Colonic mucosa (tissue), 4 donors: ENCODE data around the gene AUNIP. TPM values are rescaled to one million over a fixed set of nuclear protein-coding genes. Genes with fewer than 3 reads are reported as not detected.

Source experiments
- DNase-seq: peaks from one replicate; pipeline ENCODE4 v3.0.0-alpha.2; 2020
- H3K27ac ChIP-seq: fragments of 200-600 bp; one replicate; pipeline ENCODE4 v1.8.0; 2021
- H3K27me3 ChIP-seq: fragments of 200-600 bp; one replicate; pipeline ENCODE4 v1.8.0; 2021
- H3K36me3 ChIP-seq: fragments of 200-600 bp; one replicate; pipeline ENCODE4 v1.8.0; 2021
- H3K4me1 ChIP-seq: fragments of 200-600 bp; one replicate; pipeline ENCODE4 v1.8.0; 2021; ENCODE audit warnings: mild to moderate bottlenecking
- H3K4me3 ChIP-seq: fragments of 200-600 bp; one replicate; pipeline ENCODE4 v1.8.0; 2021
- H3K9ac ChIP-seq, 2 donors: one replicate each; pipeline ENCODE4 v1.7.0; 2013; ENCODE audit warnings: control low read depth in 2 of 2, low read depth in 2 of 2, low read length in 2 of 2
- H3K9me3 ChIP-seq: fragments of 200-600 bp; one replicate; pipeline ENCODE4 v1.8.0; 2021
- intact Hi-C: fragments of 100-400 bp; cut with DNase I; formaldehyde crosslinking; loops from one replicate; pipeline ENCODE4 v1.14.1; 2022
- total RNA-seq, 2 donors: library from RNA; stranded (reverse); fragmentation: NEBNext Ultra II Directional in 1 of 2; extraction: Animal tissue kit (Norgen Biotek cat#: 25700) in 1 of 2; gene quantifications; one replicate each; pipeline ENCODE4 v1.2.1, GENCODE V29; 2021
- TF ChIP-seq, protein P1 (sequence below): fragments of 200-600 bp; IDR thresholded peaks from one replicate; pipeline ENCODE4 v1.8.0; 2022; ENCODE audit warnings: antibody characterized with exemption, mild to moderate bottlenecking
- donor health status: healthy.
- donor health status: DM: no; HTN: no; CAD: no.
- donor health status: DM: no; HTN: no; CAD: no.

Gene AUNIP
- total RNA-seq, 2 donors from 2014 or later = 1.2 to 4.8 TPM

DNA sequence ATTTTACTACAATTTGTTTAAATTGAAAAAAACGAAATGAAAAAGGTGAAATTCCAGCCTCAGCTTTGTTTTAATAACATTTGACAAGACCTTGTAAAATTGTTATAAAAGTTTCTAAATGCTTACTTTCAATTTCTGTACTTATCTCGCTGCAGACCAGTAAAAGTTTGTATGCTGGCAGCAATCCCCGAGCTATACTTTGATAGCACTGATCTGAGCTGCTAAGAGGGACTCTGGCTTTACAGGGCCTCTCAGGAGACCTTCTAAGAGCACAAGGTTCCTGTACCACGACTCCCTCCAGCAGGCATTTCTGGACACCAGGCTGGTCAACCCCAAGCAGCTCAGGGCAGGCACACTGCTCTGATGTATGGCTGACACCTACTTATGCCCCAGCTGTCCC lies 33.9 kb upstream of the AUNIP start:
- H3K9ac ChIP-seq = no peak overlapping the region
- H3K27ac ChIP-seq = peak overlapping the region; percentile 14
- H3K4me3 ChIP-seq = no peak overlapping the region
- intact Hi-C loops = no loop called here
- DNase-seq = no peak
- H3K4me1 ChIP-seq = peaks cover 5% of the 10 kb centered on the region
- H3K36me3 ChIP-seq = no peaks in the 10 kb centered on the region
- no peaks in the 10 kb centered on the region for H3K9me3 ChIP-seq
- no peaks in the 10 kb centered on the region for H3K27me3 ChIP-seq
- TF ChIP-seq, protein P1, sequence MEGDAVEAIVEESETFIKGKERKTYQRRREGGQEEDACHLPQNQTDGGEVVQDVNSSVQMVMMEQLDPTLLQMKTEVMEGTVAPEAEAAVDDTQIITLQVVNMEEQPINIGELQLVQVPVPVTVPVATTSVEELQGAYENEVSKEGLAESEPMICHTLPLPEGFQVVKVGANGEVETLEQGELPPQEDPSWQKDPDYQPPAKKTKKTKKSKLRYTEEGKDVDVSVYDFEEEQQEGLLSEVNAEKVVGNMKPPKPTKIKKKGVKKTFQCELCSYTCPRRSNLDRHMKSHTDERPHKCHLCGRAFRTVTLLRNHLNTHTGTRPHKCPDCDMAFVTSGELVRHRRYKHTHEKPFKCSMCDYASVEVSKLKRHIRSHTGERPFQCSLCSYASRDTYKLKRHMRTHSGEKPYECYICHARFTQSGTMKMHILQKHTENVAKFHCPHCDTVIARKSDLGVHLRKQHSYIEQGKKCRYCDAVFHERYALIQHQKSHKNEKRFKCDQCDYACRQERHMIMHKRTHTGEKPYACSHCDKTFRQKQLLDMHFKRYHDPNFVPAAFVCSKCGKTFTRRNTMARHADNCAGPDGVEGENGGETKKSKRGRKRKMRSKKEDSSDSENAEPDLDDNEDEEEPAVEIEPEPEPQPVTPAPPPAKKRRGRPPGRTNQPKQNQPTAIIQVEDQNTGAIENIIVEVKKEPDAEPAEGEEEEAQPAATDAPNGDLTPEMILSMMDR = no peak

DNA sequence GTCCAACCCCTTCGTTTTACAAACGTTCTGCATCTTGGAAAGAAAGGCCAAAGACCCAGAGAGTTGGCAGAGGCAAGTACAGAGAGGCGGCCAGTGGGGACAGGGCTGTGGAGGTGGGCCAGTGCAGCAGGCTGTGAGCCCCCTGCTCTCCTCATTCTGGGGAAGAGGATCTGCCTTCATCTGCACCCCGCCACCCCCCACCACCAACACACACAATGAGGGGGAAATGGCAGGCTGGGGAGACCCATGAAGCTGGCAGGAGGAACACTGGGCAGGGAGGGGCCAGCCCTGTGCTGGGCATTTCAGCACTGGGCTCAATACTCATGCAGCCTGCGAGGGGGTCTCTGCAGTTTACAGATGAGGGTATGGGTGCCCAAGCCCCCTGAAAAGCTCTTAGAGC lies 32.3 kb upstream of the AUNIP start:
- no peak overlapping the region for H3K9ac ChIP-seq
- no peak for DNase-seq
- H3K27me3 ChIP-seq = no peaks in the 10 kb centered on the region
- H3K36me3 ChIP-seq = no peaks in the 10 kb centered on the region
- H3K9me3 ChIP-seq = no peaks in the 10 kb centered on the region
- TF ChIP-seq, protein P1 = no peak
- intact Hi-C loops = no loop called here
- peak overlapping the region; percentile 33 for H3K27ac ChIP-seq
- H3K4me1 ChIP-seq = peaks cover 5% of the 10 kb centered on the region
- H3K4me3 ChIP-seq = no peak overlapping the region

DNA sequence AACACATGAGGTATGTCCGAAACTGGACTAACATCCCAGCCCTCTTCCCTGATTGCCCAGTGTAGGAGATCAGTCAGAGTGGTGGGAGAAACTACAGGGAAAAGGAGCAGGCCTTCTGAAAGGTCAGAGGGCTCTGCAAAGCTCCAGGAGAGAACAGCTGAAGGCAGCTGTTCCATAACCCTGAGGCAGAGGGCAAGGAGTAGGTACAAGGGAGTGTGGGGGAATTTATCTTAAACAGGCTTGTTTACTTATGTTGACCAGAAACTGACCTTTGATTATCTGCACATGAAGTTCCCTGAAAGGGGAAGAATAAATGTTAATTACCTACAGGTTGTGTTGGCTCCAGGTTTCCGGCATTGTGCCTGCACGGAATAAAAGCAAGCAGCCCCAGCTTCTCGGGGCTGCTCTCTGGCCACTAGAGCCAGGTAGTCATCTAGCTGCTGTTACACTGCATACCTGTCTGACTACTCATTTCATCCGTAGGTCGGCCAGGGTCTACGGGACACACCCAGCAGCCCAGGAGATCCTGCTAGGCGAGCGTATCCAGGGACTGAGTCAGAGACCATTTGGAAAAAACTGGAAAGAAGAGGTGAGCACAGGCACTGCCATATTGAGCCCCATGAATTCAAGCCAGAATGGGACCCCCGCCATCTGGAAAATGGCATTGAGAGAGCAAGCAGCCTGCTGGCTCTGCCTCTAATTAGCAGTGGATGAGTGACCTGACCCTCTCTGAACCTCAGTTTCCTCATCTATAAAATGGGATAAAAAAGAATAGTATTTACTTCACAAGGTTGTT lies 31.2 kb upstream of the AUNIP start:
- Histone ChIP-seq H3K4me1 (peaks cover 5% of the 10 kb centered on the region), H3K27ac (peak overlapping the region; percentile 69), H3K36me3 (no peaks in the 10 kb centered on the region), H3K9me3 (no peaks in the 10 kb centered on the region), H3K9ac (peak overlapping the region in 1 of 2 donors; percentile 38), H3K4me3 (no peak overlapping the region), H3K27me3 (no peaks in the 10 kb centered on the region)
- TF ChIP-seq, protein P1 = no peak
- peak; percentile 72 for DNase-seq
- intact Hi-C loops = no loop called here

DNA sequence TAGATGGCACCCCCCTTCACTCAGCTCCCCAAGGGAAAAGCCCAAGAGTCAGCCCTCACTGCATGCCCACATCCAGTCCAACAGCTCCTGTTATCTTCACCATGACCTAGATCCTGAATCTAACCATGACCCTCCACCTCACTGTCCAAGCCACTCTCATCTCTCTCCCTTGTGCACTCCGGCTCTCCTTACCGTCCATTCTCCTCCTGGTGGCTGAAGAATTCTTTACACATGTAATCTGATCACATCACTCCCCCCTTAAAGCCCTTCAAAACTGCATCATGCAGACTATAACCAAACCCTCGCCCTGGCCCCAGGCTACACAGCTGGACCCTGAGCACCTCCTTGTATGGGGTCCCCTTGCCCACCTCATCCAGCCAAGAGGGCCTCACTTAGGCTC lies 30.2 kb upstream of the AUNIP start:
- Histone ChIP-seq H3K36me3 (no peaks in the 10 kb centered on the region), H3K4me1 (peaks cover 5% of the 10 kb centered on the region), H3K27me3 (no peaks in the 10 kb centered on the region), H3K9me3 (no peaks in the 10 kb centered on the region), H3K27ac (peak overlapping the region; percentile 69), H3K9ac (no peak overlapping the region), H3K4me3 (no peak overlapping the region)
- intact Hi-C loops = no loop called here
- TF ChIP-seq, protein P1 = no peak
- DNase-seq = no peak

DNA sequence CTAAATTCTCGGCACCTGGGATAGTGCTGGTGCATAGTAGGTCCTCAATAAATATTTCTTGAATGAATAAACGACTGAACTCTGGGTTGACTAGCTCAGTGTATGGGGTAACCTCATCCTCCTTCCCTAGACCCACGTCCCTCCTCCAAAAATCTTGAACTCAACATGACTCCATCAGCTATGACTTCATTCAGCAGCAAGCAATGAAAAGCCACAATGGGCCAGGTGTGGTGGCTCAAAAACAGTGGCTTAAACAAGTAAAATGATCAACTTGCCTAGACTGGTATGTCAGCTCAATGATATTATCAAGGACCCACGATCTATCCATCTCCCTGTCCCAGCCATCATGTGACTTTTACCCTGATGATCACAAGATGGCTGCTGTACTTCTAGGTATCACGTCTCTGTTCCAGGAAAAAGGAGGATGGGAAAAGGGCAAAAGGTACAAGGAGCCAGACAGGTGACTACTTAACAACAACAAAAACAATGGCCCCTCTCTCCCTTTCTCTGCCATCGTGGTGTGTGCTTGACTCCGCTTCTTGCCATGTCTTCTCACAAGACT lies 29.2 kb upstream of the AUNIP start:
- no peak overlapping the region for H3K27ac ChIP-seq
- H3K36me3 ChIP-seq = no peaks in the 10 kb centered on the region
- no peaks in the 10 kb centered on the region for H3K27me3 ChIP-seq
- no peak overlapping the region for H3K4me3 ChIP-seq
- TF ChIP-seq, protein P1 = no peak
- peaks cover 5% of the 10 kb centered on the region for H3K4me1 ChIP-seq
- H3K9ac ChIP-seq = no peak overlapping the region
- H3K9me3 ChIP-seq = no peaks in the 10 kb centered on the region
- intact Hi-C loops = no loop called here
- no peak for DNase-seq
